ENCODE data around the gene CNIH4.

DNA sequence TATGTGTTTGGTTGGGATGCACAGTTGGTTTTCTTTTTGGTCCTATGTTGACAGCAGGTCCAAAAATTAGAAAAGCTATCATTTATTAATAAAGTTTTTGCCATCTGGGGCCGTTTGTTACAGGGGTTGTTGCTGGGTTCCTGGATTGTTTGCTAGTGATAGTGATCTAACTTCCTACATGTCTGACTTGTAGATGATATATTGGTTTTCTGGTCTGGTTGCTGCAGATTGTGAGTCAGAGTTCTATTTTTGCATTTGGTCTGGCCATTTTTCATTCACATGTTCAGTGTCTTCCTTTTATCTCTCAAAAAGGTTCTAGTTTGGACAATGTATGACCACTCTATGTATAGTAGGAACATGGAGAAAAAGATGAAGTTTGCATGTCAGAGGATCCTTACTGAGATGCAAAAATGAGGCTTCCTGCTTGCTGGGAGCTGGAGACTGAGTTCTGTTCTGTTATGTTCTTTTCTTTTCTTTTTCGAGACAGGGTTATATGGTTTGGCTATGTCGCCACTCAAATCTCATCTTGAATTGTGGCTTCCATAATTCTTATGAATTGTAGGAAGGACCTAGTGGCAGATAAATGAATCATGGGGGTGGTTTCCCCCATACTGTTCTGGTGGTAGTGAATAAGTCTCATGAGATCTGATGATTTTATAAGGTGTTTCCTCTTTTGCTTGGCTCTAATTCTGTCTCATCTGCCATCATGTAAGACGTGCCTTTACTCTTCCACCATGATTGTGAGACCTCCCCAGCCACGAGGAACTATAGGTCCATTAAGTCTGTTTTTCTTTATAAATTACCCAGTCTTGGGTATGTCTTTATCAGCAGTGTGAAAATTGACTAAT lies 22.5 kb upstream of the CNIH4 start:
- TF ChIP-seq, protein P1, sequence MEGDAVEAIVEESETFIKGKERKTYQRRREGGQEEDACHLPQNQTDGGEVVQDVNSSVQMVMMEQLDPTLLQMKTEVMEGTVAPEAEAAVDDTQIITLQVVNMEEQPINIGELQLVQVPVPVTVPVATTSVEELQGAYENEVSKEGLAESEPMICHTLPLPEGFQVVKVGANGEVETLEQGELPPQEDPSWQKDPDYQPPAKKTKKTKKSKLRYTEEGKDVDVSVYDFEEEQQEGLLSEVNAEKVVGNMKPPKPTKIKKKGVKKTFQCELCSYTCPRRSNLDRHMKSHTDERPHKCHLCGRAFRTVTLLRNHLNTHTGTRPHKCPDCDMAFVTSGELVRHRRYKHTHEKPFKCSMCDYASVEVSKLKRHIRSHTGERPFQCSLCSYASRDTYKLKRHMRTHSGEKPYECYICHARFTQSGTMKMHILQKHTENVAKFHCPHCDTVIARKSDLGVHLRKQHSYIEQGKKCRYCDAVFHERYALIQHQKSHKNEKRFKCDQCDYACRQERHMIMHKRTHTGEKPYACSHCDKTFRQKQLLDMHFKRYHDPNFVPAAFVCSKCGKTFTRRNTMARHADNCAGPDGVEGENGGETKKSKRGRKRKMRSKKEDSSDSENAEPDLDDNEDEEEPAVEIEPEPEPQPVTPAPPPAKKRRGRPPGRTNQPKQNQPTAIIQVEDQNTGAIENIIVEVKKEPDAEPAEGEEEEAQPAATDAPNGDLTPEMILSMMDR (IDR thresholded peaks at IDR 0.05; ENCODE audit: low read length) = no peak
- TF ChIP-seq EZH2 (optimal IDR thresholded peaks at IDR 0.05; ENCODE audit: low read depth, low read length) (no peak), EZH2phosphoT487 (IDR thresholded peaks at IDR 0.05; ENCODE audit: low read length) (no peak)

Measured in MM.1S (cell line).